CD14-positive monocyte (primary cell): ENCODE data around the gene ZBTB6. TPM values are rescaled to one million over a fixed set of nuclear protein-coding genes. Genes with fewer than 3 reads are reported as not detected.

Experiments
- DNase-seq, 3 donors: peaks; one replicate each; pipeline ENCODE4 v3.0.0-alpha.2; 2011 to 2022
- H2AFZ ChIP-seq: 2 replicates; pipeline ENCODE4 v1.6.0; 2012; ENCODE audit warnings: mild to moderate bottlenecking, low read depth, low read length, inconsistent platforms; ENCODE audit not compliant: insufficient read depth, poor library complexity, severe bottlenecking
- H3K27ac ChIP-seq, 2 donors: 1 replicate in 1 of 2; 2 replicates in 1 of 2; pipeline ENCODE4 v1.5.1; 2012 to 2013; ENCODE audit warnings: low read length in 2 of 2, control low read depth in 1 of 2, inconsistent platforms in 1 of 2, low read depth in 1 of 2, mild to moderate bottlenecking in 1 of 2
- H3K27me3 ChIP-seq, 2 donors: one replicate each; pipeline versions ENCODE4 v1.6.0 to v1.6.1; 2011 to 2013; ENCODE audit warnings: low read length in 2 of 2; ENCODE audit not compliant: control insufficient read depth in 2 of 2, insufficient read depth in 2 of 2
- H3K36me3 ChIP-seq, 2 donors: replicated peaks in 1 of 2; 1 replicate in 1 of 2; 2 replicates in 1 of 2; pipeline versions ENCODE4 v1.5.1 to v1.6.1; 2012 to 2013; ENCODE audit warnings: low read length in 2 of 2, control low read depth in 1 of 2, inconsistent platforms in 1 of 2, mild to moderate bottlenecking in 1 of 2; ENCODE audit not compliant: insufficient read depth in 2 of 2, control insufficient read depth in 1 of 2
- H3K4me1 ChIP-seq, 2 donors: 1 replicate in 1 of 2; 2 replicates in 1 of 2; pipeline versions ENCODE4 v1.5.1 to v1.6.1; 2012 to 2013; ENCODE audit warnings: low read length in 2 of 2, control low read depth in 1 of 2, inconsistent platforms in 1 of 2, mild to moderate bottlenecking in 1 of 2, moderate library complexity in 1 of 2; ENCODE audit not compliant: insufficient read depth in 2 of 2, control insufficient read depth in 1 of 2
- H3K4me2 ChIP-seq: replicated peaks from 2 replicates; pipeline ENCODE3; 2012; ENCODE audit warnings: low read length, moderate library complexity, mild to moderate bottlenecking; ENCODE audit not compliant: poor library complexity, severe bottlenecking; ENCODE audit errors: extremely low read depth
- H3K4me3 ChIP-seq, 3 experiments: fragments of 200-600 bp in 1 of 3; sonication (generic) in 1 of 3; replicated peaks in 1 of 3; 1 replicate in 2 of 3; 2 replicates in 1 of 3; pipeline ENCODE4 v1.5.1; 2011 to 2013; ENCODE audit warnings: low read length in 3 of 3, mild to moderate bottlenecking in 3 of 3, control low read depth in 2 of 3, low read depth in 2 of 3, inconsistent platforms in 1 of 3, moderate library complexity in 1 of 3
- H3K79me2 ChIP-seq: 2 replicates; pipeline ENCODE4 v1.6.0; 2012; ENCODE audit warnings: mild to moderate bottlenecking, control low read depth, inconsistent platforms, low read length, moderate library complexity; ENCODE audit not compliant: insufficient read depth
- H3K9ac ChIP-seq: 2 replicates; pipeline ENCODE4 v1.6.0; 2017; ENCODE audit warnings: low read length, mild to moderate bottlenecking; ENCODE audit not compliant: insufficient read depth, poor library complexity, severe bottlenecking
- H3K9me3 ChIP-seq, 2 donors: replicated peaks in 1 of 2; 1 replicate in 1 of 2; 2 replicates in 1 of 2; pipeline versions ENCODE4 v1.5.1 to v1.6.1; 2012 to 2013; ENCODE audit warnings: low read length in 2 of 2, control low read depth in 1 of 2; ENCODE audit not compliant: control insufficient read depth in 1 of 2, insufficient read depth in 1 of 2
- H4K20me1 ChIP-seq: 2 replicates; pipeline ENCODE4 v1.6.0; 2012; ENCODE audit warnings: mild to moderate bottlenecking, low read length, control low read depth, moderate library complexity; ENCODE audit not compliant: insufficient read depth
- H3K27ac Mint-ChIP-seq, 7 donors: one replicate each; pipeline ENCODE4 v1.8.0; 2020; ENCODE audit warnings: mild to moderate bottlenecking in 7 of 7, mixed read lengths in 7 of 7, moderate library complexity in 6 of 7, inconsistent platforms in 2 of 7
- H3K27me3 Mint-ChIP-seq, 3 donors: one replicate each; pipeline ENCODE4 v1.8.0; 2021 to 2022; ENCODE audit warnings: low read depth in 3 of 3, mild to moderate bottlenecking in 3 of 3, mixed read lengths in 3 of 3, moderate library complexity in 3 of 3, inconsistent platforms in 1 of 3
- H3K36me3 Mint-ChIP-seq, 2 donors: one replicate each; pipeline ENCODE4 v1.8.0; 2020; ENCODE audit warnings: mixed read lengths in 2 of 2, inconsistent platforms in 1 of 2, mild to moderate bottlenecking in 1 of 2
- H3K4me1 Mint-ChIP-seq: one replicate; pipeline ENCODE4 v1.8.0; 2020; ENCODE audit warnings: mild to moderate bottlenecking, mixed read lengths
- H3K4me3 Mint-ChIP-seq, 2 donors: one replicate each; pipeline ENCODE4 v1.8.0; 2020; ENCODE audit warnings: mild to moderate bottlenecking in 2 of 2, mixed read lengths in 2 of 2, moderate library complexity in 1 of 2
- H3K9me3 Mint-ChIP-seq, 7 donors: one replicate each; pipeline ENCODE4 v1.8.0; 2020 to 2022; ENCODE audit warnings: mixed read lengths in 7 of 7, mild to moderate bottlenecking in 6 of 7, moderate library complexity in 6 of 7, inconsistent platforms in 2 of 7
- CTCF ChIP-seq: fragments of 200-600 bp; IDR thresholded peaks from one replicate; pipeline ENCODE4 v1.8.0; 2022; ENCODE audit warnings: antibody characterized with exemption, mild to moderate bottlenecking
- WGBS: methylation state at CpG from one replicate; pipeline ENCODE4 v1.1.5; 2013; ENCODE audit warnings: missing lambda C conversion rate; ENCODE audit not compliant: insufficient coverage; 5-methylcytosine and 5-hydroxymethylcytosine counted together
- intact Hi-C, 2 donors: fragments of 100-400 bp; cut with micrococcal nuclease; formaldehyde crosslinking; loops; one replicate each; pipeline versions ENCODE4 v1.15.0 to v1.15.1; 2023
- polyA plus RNA-seq, 3 donors: library from polyadenylated mRNA; depleted of rRNA in 1 of 3; unstranded in 2 of 3; stranded (reverse) in 1 of 3; fragments of 300-500 nt in 2 of 3; fragments of >200 nt in 1 of 3; fragmentation: Illumina TruSeq in 2 of 3; gene quantifications; 1 replicate in 2 of 3; 2 replicates in 1 of 3; pipeline ENCODE4 v1.2.3, GENCODE V29; 2012 to 2021
- small RNA-seq: library from RNA; depleted of rRNA; stranded (forward); fragments of <200 nt; gene quantifications from one replicate; pipeline ENCODE3, GENCODE V24; 2012; ENCODE audit warnings: low read depth; ENCODE audit not compliant: insufficient read length

Gene ZBTB6
- polyA plus RNA-seq, 3 donors, result 0.64 to 1.7 (median 1.5) TPM

- no peak overlapping the region for H2AFZ ChIP-seq
- H3K9ac ChIP-seq, result no peak overlapping the region
- peaks cover 0 to 2% (median 0%) of the 10 kb centered on the region in 3 donors for H3K27me3 Mint-ChIP-seq
- no peak overlapping the region for H3K4me3 Mint-ChIP-seq
- H3K4me3 ChIP-seq, result no peak overlapping the region
- intact Hi-C loops, result no loop called here
- no peaks in the 10 kb centered on the region for H3K27me3 ChIP-seq
- H3K4me2 ChIP-seq, result no peak overlapping the region
- peaks cover 52 to 73% of the 10 kb centered on the region in 2 donors for H3K36me3 ChIP-seq
- H3K27ac Mint-ChIP-seq, result no peak overlapping the region
- H4K20me1 ChIP-seq, result no peaks in the 10 kb centered on the region
- no peaks in the 10 kb centered on the region for H3K9me3 Mint-ChIP-seq
- H3K79me2 ChIP-seq, result no peaks in the 10 kb centered on the region
- H3K36me3 Mint-ChIP-seq, result peaks cover 37 to 56% of the 10 kb centered on the region in 2 donors
- WGBS, result no CpG with 5 or more reads among the region's 3 CpGs
- no peak for TF ChIP-seq CTCF
- no peak for DNase-seq
- no peaks in the 10 kb centered on the region for H3K4me1 ChIP-seq
- no peak overlapping the region for H3K27ac ChIP-seq
- H3K9me3 ChIP-seq, result no peaks in the 10 kb centered on the region
- H3K4me1 Mint-ChIP-seq, result no peaks in the 10 kb centered on the region
These were observed 49.7 kb downstream of the ZBTB6 start for GRCh38 chr9:122863407-122863806.

DNA sequence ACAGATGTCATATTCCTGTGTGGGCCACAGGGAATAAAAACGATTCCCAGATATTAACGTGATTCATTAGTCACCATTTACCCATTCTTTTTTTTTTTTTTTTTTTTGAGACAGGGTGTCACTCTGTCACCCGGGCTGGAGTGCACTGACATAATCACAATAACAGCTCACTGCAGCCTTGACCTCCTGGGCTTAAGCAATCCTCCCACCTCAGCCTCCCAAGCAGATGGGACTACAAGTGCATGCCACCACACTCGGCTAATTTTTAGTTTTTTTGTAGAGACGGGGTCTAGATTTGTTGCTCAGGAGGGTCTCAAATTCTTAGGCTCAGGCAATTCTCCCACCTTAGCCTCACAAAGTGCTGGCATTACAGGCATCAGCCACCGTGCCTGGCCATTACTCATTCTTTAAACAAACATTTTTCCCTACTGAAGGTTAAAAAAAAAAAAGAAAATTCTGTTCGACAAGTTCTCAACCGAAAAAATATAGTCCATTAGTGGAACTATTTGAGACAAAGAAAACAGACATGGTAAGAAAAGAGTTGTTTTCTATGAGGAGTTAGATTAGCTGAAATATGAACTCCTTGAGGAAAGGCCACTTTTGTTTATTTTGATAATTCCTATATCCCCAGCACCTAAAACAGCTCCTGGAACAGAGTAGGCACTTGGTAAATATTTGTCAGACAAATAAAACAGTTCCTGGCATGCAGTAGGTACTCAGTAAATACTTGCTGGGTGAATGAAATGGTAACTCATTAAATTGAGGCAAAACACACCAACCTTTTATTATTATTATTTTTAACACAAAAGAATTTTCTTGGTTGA is 52.6 kb downstream of the ZBTB6 start:
- no peaks in the 10 kb centered on the region for H3K9me3 Mint-ChIP-seq
- Histone ChIP-seq H3K27me3 (no peaks in the 10 kb centered on the region), H2AFZ (no peak overlapping the region), H3K79me2 (no peaks in the 10 kb centered on the region), H3K9me3 (no peaks in the 10 kb centered on the region), H4K20me1 (no peaks in the 10 kb centered on the region), H3K9ac (no peak overlapping the region), H3K4me3 (no peak overlapping the region), H3K36me3 (peaks cover 75 to 98% of the 10 kb centered on the region in 2 donors), H3K27ac (no peak overlapping the region), H3K4me1 (no peaks in the 10 kb centered on the region), H3K4me2 (no peak overlapping the region)
- peaks cover 54 to 75% of the 10 kb centered on the region in 2 donors for H3K36me3 Mint-ChIP-seq
- no peak for DNase-seq
- H3K4me3 Mint-ChIP-seq, result no peak overlapping the region
- 86% methylated on average over 1 of the region's 8 CpGs for WGBS
- peaks cover 0 to 2% (median 0%) of the 10 kb centered on the region in 3 donors for H3K27me3 Mint-ChIP-seq
- intact Hi-C loops, result no loop called here
- H3K27ac Mint-ChIP-seq, result no peak overlapping the region
- H3K4me1 Mint-ChIP-seq, result no peaks in the 10 kb centered on the region
- no peak for TF ChIP-seq CTCF

Small RNA genes lying within 50 kb of the gene (small RNA-seq; reads per million reads assigned to genes)
- gene RNY1P15 (not detected), gene SNORD90 (887 reads per million, percentile 99 among the genes with 10 or more reads in this experiment)

Other genes with a start within 250 kb of the ZBTB6 start
- not detected for gene OR1L3, start 238.2 kb downstream of the ZBTB6 start, polyA plus RNA-seq
- gene OR1L4, start 189.3 kb downstream of the ZBTB6 start, polyA plus RNA-seq, result not detected
- gene OR1L6, start 171.0 kb downstream of the ZBTB6 start, polyA plus RNA-seq, result not detected
- not detected for gene OR5C1, start 124.4 kb downstream of the ZBTB6 start, polyA plus RNA-seq
- gene OR1K1, start 113.2 kb downstream of the ZBTB6 start, polyA plus RNA-seq, result not detected
- 1 to 10 TPM; 3.3 to 8.2 (median 7.2) TPM for gene PDCL, start 84.7 kb downstream of the ZBTB6 start, polyA plus RNA-seq
- 10 to 100 TPM; 11.3 to 24.6 (median 11.8) TPM for gene RC3H2, start 8.0 kb downstream of the ZBTB6 start, polyA plus RNA-seq
- 1 to 10 TPM in 1 of 3 donors, under 1 TPM in 2; 0.42 to 5.1 (median 0.48) TPM for gene ZBTB26, start 18.2 kb upstream of the ZBTB6 start, polyA plus RNA-seq
- 10 to 100 TPM; 14.7 to 24.1 (median 19.3) TPM for gene RABGAP1, start 27.7 kb upstream of the ZBTB6 start, polyA plus RNA-seq
- under 1 TPM in 1 of 3 donors, not detected in 2; 0.39 TPM for gene GPR21, start 120.3 kb upstream of the ZBTB6 start, polyA plus RNA-seq